GM12872 (cell line): ENCODE data around the gene ZNRD2.

ENCODE experiments used
- CTCF ChIP-seq: IDR thresholded peaks from 3 replicates; pipeline ENCODE4 v1.5.1; 2011; ENCODE audit warnings: low read depth, mild to moderate bottlenecking, low read length, moderate library complexity; ENCODE audit not compliant: insufficient read depth

ZNRD2 gene

GRCh38 chr11:65577756-65578109 is 7.5 kb downstream of the ZNRD2 start:
- no peak for TF ChIP-seq CTCF

DNA sequence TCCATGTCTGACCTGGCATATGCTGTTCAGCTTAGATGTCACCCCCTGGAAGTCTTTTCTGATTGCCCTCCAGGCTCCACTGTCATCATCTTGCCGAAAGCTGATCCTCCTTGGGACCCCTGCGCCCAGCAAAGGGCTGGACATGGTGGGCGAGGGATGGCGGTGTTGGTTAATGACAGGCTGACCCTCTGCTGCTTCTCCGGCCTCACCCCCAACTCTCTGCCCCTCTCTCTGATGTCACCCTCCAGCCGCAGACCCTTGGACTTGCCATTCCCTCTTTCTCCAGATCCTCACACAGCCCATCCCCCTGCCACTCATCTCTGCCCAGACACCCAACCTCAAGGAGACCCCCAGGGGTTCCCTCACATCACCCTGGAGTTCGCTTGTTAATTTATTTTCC is 7.9 kb downstream of the ZNRD2 start:
- TF ChIP-seq CTCF, result no peak

- no peak for TF ChIP-seq CTCF
Observed at GRCh38 chr11:65578667-65579066, 8.4 kb downstream of the ZNRD2 start.

GRCh38 chr11:65579291-65579690 is 9.0 kb downstream of the ZNRD2 start:
- TF ChIP-seq CTCF, result no peak

- no peak for TF ChIP-seq CTCF
Observed at GRCh38 chr11:65580031-65580692, 9.9 kb downstream of the ZNRD2 start.

- no peak for TF ChIP-seq CTCF
Observed at GRCh38 chr11:65580756-65581155, 10.5 kb downstream of the ZNRD2 start.

DNA sequence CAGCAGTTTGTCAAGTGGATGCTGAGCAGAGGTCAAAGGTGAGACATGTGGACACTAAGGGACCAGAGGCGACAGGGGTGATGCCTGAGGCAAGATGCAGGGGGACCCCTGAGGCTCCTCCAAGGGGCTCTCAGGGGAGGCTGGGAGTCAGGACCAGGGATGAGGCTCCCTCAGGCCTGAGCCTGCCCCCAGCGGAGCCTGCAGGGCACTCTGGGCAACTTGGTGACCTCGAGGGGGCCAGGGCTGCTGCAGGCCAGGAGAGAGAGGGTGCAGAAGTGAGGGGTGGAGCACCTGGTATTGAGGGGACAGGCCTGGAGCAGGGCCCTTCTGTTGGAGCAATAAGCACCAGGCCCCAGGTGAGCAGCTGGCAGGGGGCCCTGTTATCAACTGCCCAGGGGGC is 11.7 kb downstream of the ZNRD2 start:
- TF ChIP-seq CTCF, result no peak

- TF ChIP-seq CTCF, result no peak
Observed at GRCh38 chr11:65583589-65583988, 13.3 kb downstream of the ZNRD2 start.
